SK-MEL-5 (cell line): Measurements from ENCODE around the gene MALT1. TPM values are rescaled to one million over a fixed set of nuclear protein-coding genes. Genes with fewer than 3 reads are reported as not detected.

Experiments used
- DNase-seq: peaks from one replicate; pipeline ENCODE4 v3.0.0-alpha.2; 2016; ENCODE audit warnings: low read depth, low spot score
- in situ Hi-C: cut with HindIII; loops from 2 replicates; pipeline ENCODE4 v1.10.0; 2016; ENCODE audit warnings: low sequenced_read_pairs, high pct_unique_total_duplicates, low pct_unique_long_range_greater_than_20kb
- total RNA-seq: library from RNA; depleted of rRNA; stranded (reverse); fragments of >200 nt; shearing (Covaris generic); gene quantifications from 2 replicates; pipeline ENCODE4 v1.2.3, GENCODE V29; 2014

The MALT1 gene
- total RNA-seq, 1 experiment from 2014 or later, result 15.2 TPM

DNA sequence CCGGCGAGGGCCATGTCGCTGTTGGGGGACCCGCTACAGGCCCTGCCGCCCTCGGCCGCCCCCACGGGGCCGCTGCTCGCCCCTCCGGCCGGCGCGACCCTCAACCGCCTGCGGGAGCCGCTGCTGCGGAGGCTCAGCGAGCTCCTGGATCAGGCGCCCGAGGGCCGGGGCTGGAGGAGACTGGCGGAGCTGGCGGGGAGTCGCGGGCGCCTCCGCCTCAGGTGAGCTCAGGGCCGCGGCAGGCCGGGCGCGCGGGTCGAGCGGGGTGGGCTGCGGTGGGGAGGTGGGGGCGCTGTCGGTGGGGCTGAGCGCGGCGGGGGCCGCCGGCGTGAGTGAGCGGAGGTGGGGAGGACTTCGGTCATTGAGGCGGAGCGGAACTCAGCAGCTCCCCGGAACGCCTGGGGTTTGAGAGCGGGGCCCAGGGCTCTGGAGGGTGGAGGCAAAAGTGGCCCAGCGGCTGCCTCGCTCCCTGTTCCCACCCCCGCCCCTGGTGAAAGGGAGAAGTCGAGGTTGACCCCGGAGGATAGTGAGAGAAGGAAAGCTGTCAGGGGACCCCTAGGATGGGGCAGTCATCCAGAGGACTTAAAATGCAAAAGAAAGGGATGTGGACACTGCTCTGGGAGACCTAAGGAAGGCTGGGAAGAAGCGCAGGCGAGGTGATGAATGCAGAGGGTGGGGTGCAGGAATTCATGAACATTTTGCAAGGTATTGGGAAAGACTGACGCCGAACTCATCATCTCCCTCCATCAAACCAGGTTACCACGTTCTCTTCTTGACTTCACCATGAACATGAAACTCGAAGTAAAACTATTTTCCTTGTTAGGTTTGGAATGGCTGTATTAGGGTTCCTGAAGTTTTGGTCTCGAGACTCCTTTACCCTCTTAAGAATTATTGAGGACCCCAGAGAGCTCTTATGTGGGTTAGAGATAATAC is 633 bp downstream of the MALT1 start:
- peak; percentile 16 for DNase-seq
- in situ Hi-C loops, result no loop called here

DNA sequence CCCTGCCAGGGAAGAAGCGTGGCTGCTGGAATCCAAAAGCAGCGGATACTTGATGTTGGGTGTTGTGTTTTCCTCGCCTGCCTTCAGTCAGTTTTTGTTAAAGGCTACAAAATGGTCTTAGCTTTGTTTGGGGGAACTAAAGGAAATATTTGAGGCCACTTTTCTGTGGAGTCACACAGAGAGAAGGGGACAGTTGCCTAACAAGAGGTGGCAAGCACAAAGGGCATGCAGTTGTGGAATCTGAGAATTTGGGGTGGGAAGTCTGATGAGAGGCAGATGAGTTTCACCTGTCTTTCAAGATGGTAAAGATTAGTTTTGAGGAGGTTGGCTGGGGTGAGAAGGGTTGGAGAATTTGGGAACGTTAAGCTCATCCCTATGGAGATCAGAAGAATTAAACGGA is 2.9 kb downstream of the MALT1 start:
- DNase-seq, result no peak
- in situ Hi-C loops, result no loop called here

DNA sequence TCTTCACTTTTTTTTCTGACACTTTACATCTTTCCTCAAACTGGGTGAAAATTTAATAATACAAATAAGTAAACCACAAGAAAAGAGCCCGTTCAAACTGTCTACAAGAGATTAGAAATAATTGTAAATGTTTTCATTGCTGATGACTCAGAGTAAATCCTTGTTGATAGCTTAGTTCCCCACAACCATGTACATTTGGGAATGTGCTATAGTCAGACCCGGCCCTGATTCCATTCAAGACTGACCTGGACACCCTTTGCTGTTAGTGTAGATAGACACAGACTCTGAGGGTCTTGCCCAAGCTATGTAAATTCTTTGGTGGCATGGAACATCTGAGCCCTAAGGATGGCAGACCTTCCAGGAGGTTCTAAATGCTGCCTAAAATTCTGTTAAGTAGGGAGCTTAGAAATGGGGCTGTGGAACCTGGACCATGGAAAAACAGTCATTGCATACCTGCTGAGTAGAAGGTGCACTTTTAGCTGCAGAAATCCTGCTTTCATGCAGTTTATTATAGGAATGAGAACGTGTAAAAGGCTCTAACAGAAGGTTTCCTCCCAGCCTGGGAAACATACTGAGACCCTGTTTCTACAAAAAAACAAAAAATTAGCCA is 3.7 kb downstream of the MALT1 start:
- in situ Hi-C loops, result no loop called here
- DNase-seq, result no peak

GRCh38 chr18:58676270-58676669 is 5.0 kb downstream of the MALT1 start:
- DNase-seq, result no peak
- in situ Hi-C loops, result no loop called here

DNA sequence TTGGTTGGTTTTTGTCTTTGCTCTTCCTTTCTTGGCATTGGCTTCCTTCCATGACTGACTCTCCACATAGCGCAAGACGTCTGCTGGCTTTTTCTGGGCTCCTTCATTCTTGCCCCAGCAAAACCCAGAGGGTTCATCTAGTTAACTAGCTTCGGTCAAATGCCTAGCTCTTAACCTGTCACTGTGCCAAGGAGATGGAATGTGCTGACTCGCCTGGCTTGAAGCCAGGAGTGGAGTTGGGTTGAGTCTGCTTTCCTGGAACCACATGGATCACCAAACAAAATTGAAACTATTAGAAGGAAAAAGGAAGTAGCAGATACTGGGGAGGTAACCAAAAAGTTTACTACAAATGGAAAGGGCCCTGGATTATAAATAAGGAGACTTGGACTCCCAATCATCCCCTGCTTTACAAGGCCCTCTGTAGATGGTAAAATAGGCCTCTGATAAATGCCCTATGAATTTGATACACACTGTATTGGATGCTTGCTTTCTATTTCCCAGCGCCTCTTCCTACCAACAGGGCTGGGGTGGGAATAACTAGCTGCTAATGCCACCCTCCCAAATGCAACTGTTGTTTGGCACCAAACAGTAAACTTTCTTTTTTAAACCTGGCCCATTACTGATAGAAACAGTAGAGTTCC is 11.3 kb downstream of the MALT1 start:
- DNase-seq, result no peak
- in situ Hi-C loops, result no loop called here

GRCh38 chr18:58687871-58688308 is 16.6 kb downstream of the MALT1 start:
- in situ Hi-C loops, result no loop called here
- no peak for DNase-seq

- in situ Hi-C loops, result no loop called here
These were observed 19.0 kb downstream of the MALT1 start for GRCh38 chr18:58690259-58690658.

GRCh38 chr18:58691256-58691655 is 20.0 kb downstream of the MALT1 start:
- in situ Hi-C loops, result no loop called here
- DNase-seq, result no peak

More at GRCh38 chr18:58690259-58690658, 19.0 kb downstream of the MALT1 start:
- no peak for DNase-seq

GRCh38 chr18:58692422-58693185 is 21.3 kb downstream of the MALT1 start:
- no peak for DNase-seq
- in situ Hi-C loops, result no loop called here

- no peak for DNase-seq
- in situ Hi-C loops, result no loop called here
These were observed 23.0 kb downstream of the MALT1 start for GRCh38 chr18:58694221-58694620.

DNA sequence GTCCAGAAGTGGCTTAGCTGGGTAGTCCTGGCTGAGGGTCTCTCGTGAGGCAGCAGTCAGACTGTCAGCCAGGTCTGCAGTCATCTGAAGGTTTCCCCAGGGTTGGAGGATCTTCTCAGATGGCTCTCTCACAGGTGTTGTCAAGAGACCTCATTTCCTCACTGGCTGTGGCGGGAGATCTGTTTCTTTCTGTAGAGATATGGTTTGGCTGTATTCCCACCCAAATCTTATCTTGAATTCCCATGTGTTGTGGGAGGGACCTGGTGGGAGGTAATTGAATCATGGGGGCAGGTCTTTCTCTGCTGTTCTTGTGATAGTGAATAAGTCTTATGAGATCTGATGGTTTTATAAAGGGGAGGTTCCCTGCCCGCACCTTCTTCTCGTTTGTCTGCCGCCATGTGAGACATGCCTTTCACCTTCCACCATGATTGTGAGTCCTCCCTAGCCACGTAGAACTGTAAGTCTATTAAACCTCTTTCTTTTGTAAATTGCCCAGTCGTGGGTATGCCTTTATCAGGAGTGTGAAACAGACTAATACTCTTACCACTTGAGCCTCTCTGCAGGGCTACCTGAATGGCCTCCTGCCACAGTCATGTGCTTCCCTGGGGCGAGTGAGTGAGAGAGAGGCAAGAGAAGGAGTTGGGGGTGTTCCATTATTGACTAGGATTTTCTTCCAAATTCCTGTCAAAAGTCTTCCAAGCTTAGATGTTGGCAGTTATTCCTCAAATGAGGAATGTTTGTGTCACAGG is 23.6 kb downstream of the MALT1 start:
- in situ Hi-C loops, result no loop called here

GRCh38 chr18:58695772-58696171 is 24.5 kb downstream of the MALT1 start:
- in situ Hi-C loops, result no loop called here
- DNase-seq, result no peak

More for the DNA sequence above, 23.6 kb downstream of the MALT1 start:
- DNase-seq, result no peak

GRCh38 chr18:58697146-58697545 is 25.9 kb downstream of the MALT1 start:
- in situ Hi-C loops, result no loop called here
- DNase-seq, result no peak

DNA sequence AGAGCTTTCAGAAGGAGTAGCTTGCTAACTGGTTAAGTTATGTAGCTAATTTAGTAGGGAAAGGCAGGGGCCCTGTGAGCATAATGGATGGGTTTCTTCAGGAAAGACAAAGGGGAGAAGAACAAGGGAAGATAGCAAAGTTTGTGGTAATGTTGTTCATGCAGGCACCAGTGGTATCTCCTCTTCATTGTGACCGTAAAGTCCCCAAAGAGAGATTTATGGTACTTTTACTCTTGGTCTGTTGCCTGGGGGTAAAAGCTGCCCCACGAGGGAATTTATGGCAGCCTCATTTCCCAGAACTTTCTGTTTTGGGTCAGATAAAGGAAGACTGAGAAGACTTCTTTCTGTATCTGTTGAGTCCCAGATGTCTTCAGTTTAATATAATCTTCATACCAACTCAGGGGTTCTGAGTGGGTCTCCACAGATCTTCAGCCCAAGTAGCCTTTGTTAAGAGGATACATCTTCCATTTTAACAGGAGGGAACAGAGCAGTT is 27.5 kb downstream of the MALT1 start:
- DNase-seq, result no peak
- in situ Hi-C loops, result no loop called here

- no peak for DNase-seq
- in situ Hi-C loops, result no loop called here
These were observed 28.3 kb downstream of the MALT1 start for GRCh38 chr18:58699551-58699950.

GRCh38 chr18:58700209-58700608 is 28.9 kb downstream of the MALT1 start:
- in situ Hi-C loops, result no loop called here
- no peak for DNase-seq

DNA sequence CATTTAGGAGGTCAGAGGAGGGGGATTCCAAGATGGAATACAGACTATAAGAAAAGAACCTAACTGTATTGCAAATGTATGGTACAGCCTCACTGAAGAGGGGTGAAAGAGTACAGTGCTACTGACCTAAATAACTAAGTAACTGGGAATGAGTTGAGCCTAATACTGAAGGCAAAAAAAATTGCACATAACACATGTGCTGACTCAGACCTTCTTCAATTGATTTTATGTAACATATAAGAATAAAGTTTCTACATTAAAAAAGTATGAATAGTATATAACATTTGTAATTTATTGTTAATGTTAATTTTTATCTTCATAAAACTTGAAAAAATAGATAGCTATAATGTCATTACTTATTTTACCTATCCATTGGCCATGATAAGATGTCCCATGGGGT is 41.7 kb downstream of the MALT1 start:
- DNase-seq, result no peak
- in situ Hi-C loops, result no loop called here
